GM23338 (cell line): Measurements from ENCODE around the gene ZC3H6. TPM values are rescaled to one million over a fixed set of nuclear protein-coding genes. Genes with fewer than 3 reads are reported as not detected.

Source experiments
- ATAC-seq: fragments of 200-7000 bp; cut with Tn5 transposase; 3 replicates; pipeline ENCODE4 v1.9.1; 2020
- DNase-seq: peaks from one replicate; pipeline ENCODE4 v3.0.0-alpha.2; 2015; ENCODE audit warnings: low spot score
- H2AFZ ChIP-seq: fragments of 200-600 bp; sonication (generic); 2 replicates; pipeline ENCODE4 v1.8.0; 2016; ENCODE audit warnings: antibody characterized with exemption, mild to moderate bottlenecking, moderate library complexity
- H3F3A ChIP-seq: fragments of 200-600 bp; sonication (generic); replicated peaks from 2 replicates; pipeline ENCODE4 v1.8.0; 2017; ENCODE audit warnings: antibody characterized with exemption, mixed run types, low read depth
- H3K27ac ChIP-seq: fragments of 200-600 bp; sonication (generic); 2 replicates; pipeline ENCODE4 v1.6.1; 2016; ENCODE audit warnings: low read depth
- H3K27me3 ChIP-seq: fragments of 200-600 bp; sonication (generic); 2 replicates; pipeline ENCODE4 v1.8.0; 2016; ENCODE audit warnings: mild to moderate bottlenecking, mixed run types, moderate library complexity; ENCODE audit not compliant: insufficient read depth
- H3K36me3 ChIP-seq: fragments of 200-600 bp; sonication (generic); 2 replicates; pipeline ENCODE4 v1.8.0; 2016; ENCODE audit warnings: mild to moderate bottlenecking; ENCODE audit not compliant: insufficient read depth
- H3K4me1 ChIP-seq: fragments of 200-600 bp; sonication (generic); 2 replicates; pipeline ENCODE4 v1.8.0; 2016; ENCODE audit warnings: mild to moderate bottlenecking, moderate library complexity; ENCODE audit not compliant: insufficient read depth
- H3K4me2 ChIP-seq: fragments of 200-600 bp; sonication (generic); 2 replicates; pipeline ENCODE4 v1.7.1; 2017; ENCODE audit warnings: mixed run types
- H3K4me3 ChIP-seq: fragments of 200-600 bp; sonication (generic); 2 replicates; pipeline ENCODE4 v1.6.1; 2016; ENCODE audit warnings: mixed run types
- H3K79me2 ChIP-seq: fragments of 200-600 bp; sonication (generic); replicated peaks from 2 replicates; pipeline ENCODE4 v1.8.0; 2017; ENCODE audit warnings: mild to moderate bottlenecking; ENCODE audit not compliant: insufficient read depth
- H3K9me2 ChIP-seq: fragments of 200-600 bp; sonication (generic); 2 replicates; pipeline ENCODE4 v1.8.0; 2017; ENCODE audit not compliant: insufficient read depth
- H4K20me1 ChIP-seq: fragments of 200-600 bp; sonication (generic); replicated peaks from 2 replicates; pipeline ENCODE4 v1.8.0; 2017; ENCODE audit warnings: mild to moderate bottlenecking; ENCODE audit not compliant: insufficient read depth
- H3K27ac Mint-ChIP-seq: 2 replicates; pipeline ENCODE4 v1.8.0; 2020; ENCODE audit warnings: inconsistent platforms, mild to moderate bottlenecking, moderate library complexity, mixed read lengths
- H3K27me3 Mint-ChIP-seq: 3 replicates; pipeline ENCODE4 v1.8.0; 2022; ENCODE audit warnings: low read depth, mild to moderate bottlenecking, moderate library complexity, mixed read lengths, inconsistent platforms; ENCODE audit not compliant: insufficient read depth, poor library complexity
- H3K36me3 Mint-ChIP-seq: 3 replicates; pipeline ENCODE4 v1.8.0; 2021; ENCODE audit warnings: low read depth, mild to moderate bottlenecking, inconsistent platforms, moderate library complexity, mixed read lengths
- H3K4me1 Mint-ChIP-seq: 3 replicates; pipeline ENCODE4 v1.8.0; 2020; ENCODE audit warnings: mild to moderate bottlenecking, inconsistent platforms, mixed read lengths
- H3K4me3 Mint-ChIP-seq: 3 replicates; pipeline ENCODE4 v1.8.0; 2021; ENCODE audit warnings: moderate library complexity, mild to moderate bottlenecking, inconsistent platforms, mixed read lengths
- H3K9me3 Mint-ChIP-seq: 3 replicates; pipeline ENCODE4 v1.8.0; 2020; ENCODE audit warnings: moderate library complexity, mild to moderate bottlenecking, inconsistent platforms, mixed read lengths
- EZH2 ChIP-seq: fragments of 200-600 bp; sonication (generic); IDR thresholded peaks from one replicate; pipeline ENCODE4 v1.8.0; 2017; ENCODE audit warnings: antibody characterized with exemption, mild to moderate bottlenecking, low read depth; ENCODE audit not compliant: unreplicated experiment
- EZH2phosphoT487 ChIP-seq: fragments of 200-600 bp; sonication (generic); IDR thresholded peaks from one replicate; pipeline ENCODE4 v1.8.1; 2018; ENCODE audit warnings: antibody characterized with exemption; ENCODE audit not compliant: unreplicated experiment
- JUNB ChIP-seq: IDR thresholded peaks from one replicate; pipeline ENCODE4 v1.6.1; 2016; ENCODE audit warnings: antibody characterized with exemption; ENCODE audit not compliant: unreplicated experiment
- NANOG ChIP-seq: IDR thresholded peaks from 2 replicates; pipeline ENCODE4 v1.6.1; 2016; ENCODE audit warnings: antibody characterized with exemption, borderline replicate concordance
- POLR2AphosphoS5 ChIP-seq: IDR thresholded peaks from 2 replicates; pipeline ENCODE4 v1.6.1; 2016; ENCODE audit warnings: antibody characterized with exemption, low read depth
- REST ChIP-seq: IDR thresholded peaks from one replicate; pipeline ENCODE4 v1.6.1; 2018; ENCODE audit warnings: antibody characterized with exemption; ENCODE audit not compliant: unreplicated experiment
- ZNF462 ChIP-seq: fragments of 250-450 bp; sonication (Bioruptor Pico); IDR thresholded peaks from 2 replicates; pipeline ENCODE4 v1.5.0; 2020; ENCODE audit warnings: mild to moderate bottlenecking, moderate library complexity
- polyA plus RNA-seq: library from polyadenylated mRNA; unstranded; fragments of >200 nt; fragmentation: Nextera tagmentation; extraction: Ambion mirVana; gene quantifications from 2 replicates; pipeline ENCODE4 v1.2.1, GENCODE V29; 2016
- total RNA-seq: library from RNA; depleted of rRNA; stranded (reverse); fragments of >200 nt; shearing (Covaris generic); gene quantifications from 2 replicates; pipeline ENCODE4 v1.2.3, GENCODE V29; 2014

The ZC3H6 gene
- total and polyA plus RNA-seq, 2 experiments from 2014 or later = 4.9 to 8.0 TPM

GRCh38 chr2:112255875-112256274 is 19.5 kb upstream of the ZC3H6 start:
- DNase-seq (no peak), ATAC-seq (no peak)
- no peak for TF ChIP-seq REST
- TF ChIP-seq ZNF462 = no peak
- no peak for TF ChIP-seq POLR2AphosphoS5
- TF ChIP-seq JUNB = no peak
- TF ChIP-seq EZH2phosphoT487 = no peak
- no peak for TF ChIP-seq EZH2
- no peak for TF ChIP-seq NANOG
- Mint-ChIP-seq H3K4me1 (peaks cover 16% of the 10 kb centered on the region), H3K9me3 (no peaks in the 10 kb centered on the region), H3K36me3 (no peaks in the 10 kb centered on the region), H3K27ac (no peak overlapping the region), H3K27me3 (no peaks in the 10 kb centered on the region), H3K4me3 (peak overlapping the region; percentile 84; the same call in 1 of the 3 replicates)
- H3K4me3 ChIP-seq = no peak overlapping the region
- H3K27ac ChIP-seq = no peak overlapping the region
- no peaks in the 10 kb centered on the region for H3K27me3 ChIP-seq
- H4K20me1 ChIP-seq = no peaks in the 10 kb centered on the region
- peaks cover 8% of the 10 kb centered on the region; the same call in 1 of the 2 replicates for H3K79me2 ChIP-seq
- H3K36me3 ChIP-seq = no peaks in the 10 kb centered on the region
- H3K9me2 ChIP-seq = 0 out of 2 replicates have a peak, but pooled peaks cover 4% of the 10 kb centered on the region
- peaks cover 19% of the 10 kb centered on the region for H3K4me1 ChIP-seq
- H3K4me2 ChIP-seq = 0 out of 2 replicates have a peak overlapping the region, but pooled peaks have one; percentile 74
- H3F3A ChIP-seq = no peaks in the 10 kb centered on the region
- H2AFZ ChIP-seq = peak overlapping the region; percentile 94
